GM12891 (cell line): ENCODE results near the gene TXNDC2.

Source experiments
- POLR2A ChIP-seq: IDR thresholded peaks from 2 replicates; pipeline ENCODE4 v1.6.1; 2011; ENCODE audit warnings: low read depth, low read length, control low read depth
- POLR2AphosphoS5 ChIP-seq: IDR thresholded peaks from 2 replicates; pipeline ENCODE4 v1.6.1; 2011; ENCODE audit warnings: low read depth, low read length, control low read depth
- SPI1 ChIP-seq: IDR thresholded peaks from 2 replicates; pipeline ENCODE4 v1.6.1; 2011; ENCODE audit warnings: low read depth, low read length, control low read depth
- TAF1 ChIP-seq: IDR thresholded peaks from 2 replicates; pipeline ENCODE4 v1.6.1; 2011; ENCODE audit warnings: low read depth, low read length, control low read depth

GRCh38 chr18:9845256-9845655 is 40.5 kb upstream of the TXNDC2 start:
- TF ChIP-seq TAF1: no peak
- TF ChIP-seq POLR2AphosphoS5: no peak
- TF ChIP-seq POLR2A: no peak
- no peak for TF ChIP-seq SPI1
